GM12878 (cell line): ENCODE measurements around the gene TBCE. TPM values are rescaled to one million over a fixed set of nuclear protein-coding genes. Genes with fewer than 3 reads are reported as not detected.

Experiments
- ATAC-seq: fragments of 200-7000 bp; cut with Tn5 transposase; 3 replicates; pipeline ENCODE4 v1.9.1; 2020; ENCODE audit warnings: mild to moderate bottlenecking, moderate library complexity
- BruUV-seq: library from RNA; stranded (reverse); fragments of 400-500 nt; replicated peaks from 2 replicates; lab custom pipeline; 2021; lab: Mats Ljungman, UMichigan
- CTCF ChIA-PET: fragments of 300-600 bp; sonication (Branson Sonifier 250); formaldehyde crosslinking; extraction: SDS; loops from one replicate; lab custom pipeline; 2021; ENCODE audit warnings: inconsistent platforms; lab: Yijun Ruan, JAX
- POLR2A ChIA-PET: fragments of 350-600 bp; formaldehyde crosslinking; extraction: SDS; loops from one replicate; lab custom pipeline; 2021; ENCODE audit warnings: inconsistent platforms; lab: Charles Lee
- RAD21 ChIA-PET: fragments of 300-600 bp; sonication (Branson Sonifier 250); formaldehyde crosslinking; loops from one replicate; lab custom pipeline; 2023; ENCODE audit warnings: antibody characterized with exemption; ENCODE audit not compliant: unreplicated experiment; lab: Charles Lee
- SMC1A ChIA-PET: fragments of 300-600 bp; sonication (Branson Sonifier 250); formaldehyde crosslinking; loops from one replicate; lab custom pipeline; 2023; ENCODE audit not compliant: unreplicated experiment, uncharacterized antibody; lab: Charles Lee
- DNase-seq: peaks from one replicate; pipeline ENCODE4 v3.0.0-alpha.2; 2011; ENCODE audit warnings: low read depth, low spot score
- FAIRE-seq: peaks from 3 replicates; lab custom pipeline; 2011; peaks lifted over from hg19 to GRCh38; lab: Jason Lieb, UNC
- H2AFZ ChIP-seq: 2 replicates; pipeline ENCODE4 v1.6.0; 2011; ENCODE audit warnings: low read depth, low read length, control low read depth; ENCODE audit not compliant: control insufficient read depth
- H3K27ac ChIP-seq: 2 replicates; pipeline ENCODE4 v1.5.1; 2011; ENCODE audit warnings: control low read depth; ENCODE audit not compliant: control insufficient read depth, insufficient read depth
- H3K27me3 ChIP-seq, 2 experiments: replicated peaks in 1 of 2; 2 replicates each; pipeline versions ENCODE4 v1.6.0 to v1.6.1; 2011; ENCODE audit warnings: low read length in 1 of 2; ENCODE audit not compliant: control insufficient read depth in 2 of 2, insufficient read depth in 2 of 2
- H3K36me3 ChIP-seq, 2 experiments: 2 replicates each; pipeline ENCODE4 v1.5.1; 2011; ENCODE audit warnings: low read length in 1 of 2; ENCODE audit not compliant: control insufficient read depth in 2 of 2, insufficient read depth in 2 of 2
- H3K4me1 ChIP-seq: 2 replicates; pipeline ENCODE4 v1.6.1; 2011; ENCODE audit warnings: mild to moderate bottlenecking, low read length, moderate library complexity, mixed read lengths; ENCODE audit not compliant: control insufficient read depth, insufficient read depth
- H3K4me2 ChIP-seq: 2 replicates; pipeline ENCODE4 v1.6.0; 2011; ENCODE audit warnings: control low read depth; ENCODE audit not compliant: control insufficient read depth, insufficient read depth
- H3K4me3 ChIP-seq: fragments of 200-600 bp; sonication (generic); 2 replicates; pipeline ENCODE4 v1.5.1; 2016
- H3K79me2 ChIP-seq: 2 replicates; pipeline ENCODE4 v1.6.0; 2011; ENCODE audit warnings: low read length; ENCODE audit not compliant: control insufficient read depth, insufficient read depth
- H3K9ac ChIP-seq: 2 replicates; pipeline ENCODE4 v1.8.0; 2011; ENCODE audit warnings: low read length, control low read depth, mixed read lengths; ENCODE audit not compliant: control insufficient read depth, insufficient read depth
- H3K9me3 ChIP-seq: replicated peaks from 3 replicates; pipeline ENCODE4 v1.5.1; 2011; ENCODE audit warnings: mild to moderate bottlenecking, low read length; ENCODE audit not compliant: control insufficient read depth, insufficient read depth
- H4K20me1 ChIP-seq: 2 replicates; pipeline ENCODE4 v1.6.0; 2011; ENCODE audit not compliant: control insufficient read depth, insufficient read depth
- EZH2 ChIP-seq: IDR thresholded peaks from 2 replicates; pipeline ENCODE4 v1.6.1; 2012; ENCODE audit warnings: low read depth, mild to moderate bottlenecking, control low read depth, inconsistent platforms, low read length, borderline replicate concordance; ENCODE audit not compliant: control insufficient read depth
- GATAD2B ChIP-seq: fragments of 450-650 bp; conservative IDR thresholded peaks from 2 replicates; pipeline ENCODE4 v1.6.1; 2017; ENCODE audit warnings: low read depth, mild to moderate bottlenecking, moderate library complexity
- NR2F1 ChIP-seq: fragments of 450-650 bp; conservative IDR thresholded peaks from 2 replicates; pipeline ENCODE4 v1.6.1; 2017; ENCODE audit warnings: mild to moderate bottlenecking
- RUNX3 ChIP-seq: IDR thresholded peaks from 2 replicates; pipeline ENCODE4 v1.6.1; 2012; ENCODE audit warnings: low read length, inconsistent platforms
- TAF1 ChIP-seq: IDR thresholded peaks from 2 replicates; pipeline ENCODE4 v1.6.1; 2011; ENCODE audit warnings: mild to moderate bottlenecking, low read depth, low read length, borderline replicate concordance
- WGBS: methylation state at CpG from one replicate; pipeline ENCODE4 v1.1.6; 2016; ENCODE audit warnings: low lambda C conversion rate; ENCODE audit not compliant: insufficient replicate concordance, insufficient coverage; ENCODE audit errors: missing lambda C conversion rate; 5-methylcytosine and 5-hydroxymethylcytosine counted together
- in situ Hi-C: fragments of 300-500 bp; cut with MboI; formaldehyde crosslinking; loops from 9 replicates; pipeline ENCODE4 v1.14.3; 2018; ENCODE audit warnings: mixed read lengths
- intact Hi-C: fragments of 100-400 bp; cut with micrococcal nuclease; formaldehyde crosslinking; loops from one replicate; pipeline ENCODE4 v1.14.2; 2022; ENCODE audit not compliant: unreplicated experiment
- polyA plus RNA-seq, 11 experiments: library from polyadenylated mRNA; depleted of rRNA in 4 of 11; unstranded in 6 of 11; stranded (reverse) in 5 of 11; fragments of >200 nt; fragmentation: Nextera tagmentation in 4 of 11; fragmentation: Illumina TruSeq in 1 of 11; extraction: Ambion mirVana in 4 of 11; extraction: Trizol in 1 of 11; gene quantifications; 1 replicate in 1 of 11; 2 replicates in 10 of 11; pipeline versions ENCODE4 v1.2.1 to v1.2.3, GENCODE V29; 2011 to 2016; ENCODE audit warnings: inconsistent platforms in 2 of 11, missing spikeins in 2 of 11, low read depth in 1 of 11
- total RNA-seq, 4 experiments: library from RNA; depleted of rRNA in 3 of 4; stranded (reverse); fragments of >200 nt in 3 of 4; fragmentation: Illumina TruSeq in 1 of 4; extraction: Trizol in 1 of 4; gene quantifications; 2 replicates each; pipeline versions ENCODE4 v1.2.1 to v1.2.3, GENCODE V29; 2013 to 2021
- TF ChIP-seq, protein P1 (sequence below): fragments of 450-650 bp; IDR thresholded peaks from 2 replicates; pipeline ENCODE4 v1.6.1; 2016; ENCODE audit warnings: mild to moderate bottlenecking
- TF ChIP-seq, protein P2 (sequence below): fragments of 450-650 bp; IDR thresholded peaks from 2 replicates; pipeline ENCODE4 v1.6.1; 2017; ENCODE audit warnings: mild to moderate bottlenecking, low read depth, inconsistent platforms; ENCODE audit not compliant: poor library complexity, severe bottlenecking
- TF ChIP-seq, protein P3 (sequence below): fragments of 450-650 bp; IDR thresholded peaks from 2 replicates; pipeline ENCODE4 v1.6.1; 2017; ENCODE audit warnings: antibody characterized with exemption, mild to moderate bottlenecking, moderate library complexity
- TF ChIP-seq, protein P4 (sequence below): IDR thresholded peaks from 2 replicates; pipeline ENCODE4 v1.6.1; 2012; ENCODE audit warnings: improper control_type of control experiment, low read depth, low read length; ENCODE audit not compliant: insufficient replicate concordance

The TBCE gene
- total and polyA plus RNA-seq, 10 of the 15 experiments (the other 5 are each of a cell fraction or from before 2014, with no cell fraction given) = 22.7 to 48.7 (median 29.2) TPM

DNA sequence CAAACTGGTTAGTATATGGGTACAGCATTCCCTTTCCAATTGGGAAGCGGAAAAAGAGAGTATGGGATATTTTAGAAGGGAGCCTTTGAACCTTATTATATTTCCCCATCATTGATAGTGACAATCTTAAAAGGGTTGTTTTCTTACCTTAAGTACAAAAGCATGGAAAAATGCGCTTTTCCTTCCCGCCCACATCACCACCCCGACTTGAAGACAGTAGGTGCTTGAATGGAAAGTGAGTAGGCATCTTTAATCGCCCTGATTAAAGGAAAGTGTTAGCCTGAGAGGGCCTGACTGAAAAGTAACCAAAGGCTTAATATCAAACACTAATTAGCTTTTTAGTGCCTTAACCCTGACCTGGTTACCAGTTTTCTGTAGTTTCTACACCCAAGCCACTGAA is 23.5 kb upstream of the TBCE start (continued):
- TF ChIP-seq, protein P1, sequence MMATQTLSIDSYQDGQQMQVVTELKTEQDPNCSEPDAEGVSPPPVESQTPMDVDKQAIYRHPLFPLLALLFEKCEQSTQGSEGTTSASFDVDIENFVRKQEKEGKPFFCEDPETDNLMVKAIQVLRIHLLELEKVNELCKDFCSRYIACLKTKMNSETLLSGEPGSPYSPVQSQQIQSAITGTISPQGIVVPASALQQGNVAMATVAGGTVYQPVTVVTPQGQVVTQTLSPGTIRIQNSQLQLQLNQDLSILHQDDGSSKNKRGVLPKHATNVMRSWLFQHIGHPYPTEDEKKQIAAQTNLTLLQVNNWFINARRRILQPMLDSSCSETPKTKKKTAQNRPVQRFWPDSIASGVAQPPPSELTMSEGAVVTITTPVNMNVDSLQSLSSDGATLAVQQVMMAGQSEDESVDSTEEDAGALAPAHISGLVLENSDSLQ = no peak
- TF ChIP-seq, protein P2, sequence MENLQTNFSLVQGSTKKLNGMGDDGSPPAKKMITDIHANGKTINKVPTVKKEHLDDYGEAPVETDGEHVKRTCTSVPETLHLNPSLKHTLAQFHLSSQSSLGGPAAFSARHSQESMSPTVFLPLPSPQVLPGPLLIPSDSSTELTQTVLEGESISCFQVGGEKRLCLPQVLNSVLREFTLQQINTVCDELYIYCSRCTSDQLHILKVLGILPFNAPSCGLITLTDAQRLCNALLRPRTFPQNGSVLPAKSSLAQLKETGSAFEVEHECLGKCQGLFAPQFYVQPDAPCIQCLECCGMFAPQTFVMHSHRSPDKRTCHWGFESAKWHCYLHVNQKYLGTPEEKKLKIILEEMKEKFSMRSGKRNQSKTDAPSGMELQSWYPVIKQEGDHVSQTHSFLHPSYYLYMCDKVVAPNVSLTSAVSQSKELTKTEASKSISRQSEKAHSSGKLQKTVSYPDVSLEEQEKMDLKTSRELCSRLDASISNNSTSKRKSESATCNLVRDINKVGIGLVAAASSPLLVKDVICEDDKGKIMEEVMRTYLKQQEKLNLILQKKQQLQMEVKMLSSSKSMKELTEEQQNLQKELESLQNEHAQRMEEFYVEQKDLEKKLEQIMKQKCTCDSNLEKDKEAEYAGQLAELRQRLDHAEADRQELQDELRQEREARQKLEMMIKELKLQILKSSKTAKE = no peak
- TF ChIP-seq RUNX3 = no peak

DNA sequence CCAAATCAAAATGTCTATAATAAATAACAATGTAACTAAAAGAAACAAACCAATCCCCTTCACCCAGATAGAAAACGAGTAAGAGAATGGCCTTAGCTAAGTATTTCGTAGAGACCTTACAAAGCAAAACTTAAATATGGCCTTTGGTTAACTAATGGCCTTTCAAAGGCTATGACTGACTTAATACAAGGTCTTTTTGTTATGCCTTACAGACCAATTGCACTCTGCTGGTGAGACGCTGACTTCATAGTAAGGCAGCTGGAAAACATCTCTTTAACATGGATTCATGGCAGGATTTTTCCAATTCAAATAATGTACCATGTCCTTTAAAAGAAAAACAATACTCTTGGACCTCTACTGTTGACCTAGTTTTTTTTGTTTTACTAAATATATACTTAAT is 15.8 kb upstream of the TBCE start:
- ChIA-PET RAD21 (no interaction called here), POLR2A (interaction anchor here (1.5 kb wide), 1 partner anchor 14 kb away, joined by 3 read pairs; no protein-coding TSS in a partner anchor), CTCF (interaction anchor here (0.6 kb wide), 1 partner anchor 67 kb away, joined by 3 read pairs; no protein-coding TSS in a partner anchor), SMC1A (no interaction called here)
- H4K20me1 ChIP-seq = no peaks in the 10 kb centered on the region
- H3K9ac ChIP-seq = no peak overlapping the region
- WGBS = 92% methylated on average over 3 of the region's 3 CpGs
- H3K79me2 ChIP-seq = no peaks in the 10 kb centered on the region
- no peak for DNase-seq
- no peak overlapping the region for H3K4me2 ChIP-seq
- H3K9me3 ChIP-seq = no peaks in the 10 kb centered on the region
- no peak overlapping the region for H3K4me3 ChIP-seq
- ATAC-seq = no peak
- H3K4me1 ChIP-seq = no peaks in the 10 kb centered on the region
- FAIRE-seq = no peak
- BruUV-seq = no TSS peak
- no peaks in the 10 kb centered on the region for H3K27me3 ChIP-seq
- H2AFZ ChIP-seq = no peak overlapping the region
- no peak overlapping the region for H3K27ac ChIP-seq
- intact Hi-C loops = no loop called here
- no peaks in the 10 kb centered on the region for H3K36me3 ChIP-seq
- in situ Hi-C loops = no loop called here
- TF ChIP-seq, protein P3, sequence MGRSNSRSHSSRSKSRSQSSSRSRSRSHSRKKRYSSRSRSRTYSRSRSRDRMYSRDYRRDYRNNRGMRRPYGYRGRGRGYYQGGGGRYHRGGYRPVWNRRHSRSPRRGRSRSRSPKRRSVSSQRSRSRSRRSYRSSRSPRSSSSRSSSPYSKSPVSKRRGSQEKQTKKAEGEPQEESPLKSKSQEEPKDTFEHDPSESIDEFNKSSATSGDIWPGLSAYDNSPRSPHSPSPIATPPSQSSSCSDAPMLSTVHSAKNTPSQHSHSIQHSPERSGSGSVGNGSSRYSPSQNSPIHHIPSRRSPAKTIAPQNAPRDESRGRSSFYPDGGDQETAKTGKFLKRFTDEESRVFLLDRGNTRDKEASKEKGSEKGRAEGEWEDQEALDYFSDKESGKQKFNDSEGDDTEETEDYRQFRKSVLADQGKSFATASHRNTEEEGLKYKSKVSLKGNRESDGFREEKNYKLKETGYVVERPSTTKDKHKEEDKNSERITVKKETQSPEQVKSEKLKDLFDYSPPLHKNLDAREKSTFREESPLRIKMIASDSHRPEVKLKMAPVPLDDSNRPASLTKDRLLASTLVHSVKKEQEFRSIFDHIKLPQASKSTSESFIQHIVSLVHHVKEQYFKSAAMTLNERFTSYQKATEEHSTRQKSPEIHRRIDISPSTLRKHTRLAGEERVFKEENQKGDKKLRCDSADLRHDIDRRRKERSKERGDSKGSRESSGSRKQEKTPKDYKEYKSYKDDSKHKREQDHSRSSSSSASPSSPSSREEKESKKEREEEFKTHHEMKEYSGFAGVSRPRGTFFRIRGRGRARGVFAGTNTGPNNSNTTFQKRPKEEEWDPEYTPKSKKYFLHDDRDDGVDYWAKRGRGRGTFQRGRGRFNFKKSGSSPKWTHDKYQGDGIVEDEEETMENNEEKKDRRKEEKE = no peak
- TF ChIP-seq, protein P4, sequence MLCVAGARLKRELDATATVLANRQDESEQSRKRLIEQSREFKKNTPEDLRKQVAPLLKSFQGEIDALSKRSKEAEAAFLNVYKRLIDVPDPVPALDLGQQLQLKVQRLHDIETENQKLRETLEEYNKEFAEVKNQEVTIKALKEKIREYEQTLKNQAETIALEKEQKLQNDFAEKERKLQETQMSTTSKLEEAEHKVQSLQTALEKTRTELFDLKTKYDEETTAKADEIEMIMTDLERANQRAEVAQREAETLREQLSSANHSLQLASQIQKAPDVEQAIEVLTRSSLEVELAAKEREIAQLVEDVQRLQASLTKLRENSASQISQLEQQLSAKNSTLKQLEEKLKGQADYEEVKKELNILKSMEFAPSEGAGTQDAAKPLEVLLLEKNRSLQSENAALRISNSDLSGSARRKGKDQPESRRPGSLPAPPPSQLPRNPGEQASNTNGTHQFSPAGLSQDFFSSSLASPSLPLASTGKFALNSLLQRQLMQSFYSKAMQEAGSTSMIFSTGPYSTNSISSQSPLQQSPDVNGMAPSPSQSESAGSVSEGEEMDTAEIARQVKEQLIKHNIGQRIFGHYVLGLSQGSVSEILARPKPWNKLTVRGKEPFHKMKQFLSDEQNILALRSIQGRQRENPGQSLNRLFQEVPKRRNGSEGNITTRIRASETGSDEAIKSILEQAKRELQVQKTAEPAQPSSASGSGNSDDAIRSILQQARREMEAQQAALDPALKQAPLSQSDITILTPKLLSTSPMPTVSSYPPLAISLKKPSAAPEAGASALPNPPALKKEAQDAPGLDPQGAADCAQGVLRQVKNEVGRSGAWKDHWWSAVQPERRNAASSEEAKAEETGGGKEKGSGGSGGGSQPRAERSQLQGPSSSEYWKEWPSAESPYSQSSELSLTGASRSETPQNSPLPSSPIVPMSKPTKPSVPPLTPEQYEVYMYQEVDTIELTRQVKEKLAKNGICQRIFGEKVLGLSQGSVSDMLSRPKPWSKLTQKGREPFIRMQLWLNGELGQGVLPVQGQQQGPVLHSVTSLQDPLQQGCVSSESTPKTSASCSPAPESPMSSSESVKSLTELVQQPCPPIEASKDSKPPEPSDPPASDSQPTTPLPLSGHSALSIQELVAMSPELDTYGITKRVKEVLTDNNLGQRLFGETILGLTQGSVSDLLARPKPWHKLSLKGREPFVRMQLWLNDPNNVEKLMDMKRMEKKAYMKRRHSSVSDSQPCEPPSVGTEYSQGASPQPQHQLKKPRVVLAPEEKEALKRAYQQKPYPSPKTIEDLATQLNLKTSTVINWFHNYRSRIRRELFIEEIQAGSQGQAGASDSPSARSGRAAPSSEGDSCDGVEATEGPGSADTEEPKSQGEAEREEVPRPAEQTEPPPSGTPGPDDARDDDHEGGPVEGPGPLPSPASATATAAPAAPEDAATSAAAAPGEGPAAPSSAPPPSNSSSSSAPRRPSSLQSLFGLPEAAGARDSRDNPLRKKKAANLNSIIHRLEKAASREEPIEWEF = no peak
- TF ChIP-seq GATAD2B (no peak), NR2F1 (no peak), EZH2 (no peak), TAF1 (no peak)
